GM12872 (cell line): ENCODE measurements around the gene RAB37.

Experiments
- TF ChIP-seq, protein P1 (sequence below): IDR thresholded peaks from 3 replicates; pipeline ENCODE4 v1.5.1; 2011; ENCODE audit warnings: low read depth, mild to moderate bottlenecking, low read length, moderate library complexity; ENCODE audit not compliant: insufficient read depth

Gene RAB37

DNA sequence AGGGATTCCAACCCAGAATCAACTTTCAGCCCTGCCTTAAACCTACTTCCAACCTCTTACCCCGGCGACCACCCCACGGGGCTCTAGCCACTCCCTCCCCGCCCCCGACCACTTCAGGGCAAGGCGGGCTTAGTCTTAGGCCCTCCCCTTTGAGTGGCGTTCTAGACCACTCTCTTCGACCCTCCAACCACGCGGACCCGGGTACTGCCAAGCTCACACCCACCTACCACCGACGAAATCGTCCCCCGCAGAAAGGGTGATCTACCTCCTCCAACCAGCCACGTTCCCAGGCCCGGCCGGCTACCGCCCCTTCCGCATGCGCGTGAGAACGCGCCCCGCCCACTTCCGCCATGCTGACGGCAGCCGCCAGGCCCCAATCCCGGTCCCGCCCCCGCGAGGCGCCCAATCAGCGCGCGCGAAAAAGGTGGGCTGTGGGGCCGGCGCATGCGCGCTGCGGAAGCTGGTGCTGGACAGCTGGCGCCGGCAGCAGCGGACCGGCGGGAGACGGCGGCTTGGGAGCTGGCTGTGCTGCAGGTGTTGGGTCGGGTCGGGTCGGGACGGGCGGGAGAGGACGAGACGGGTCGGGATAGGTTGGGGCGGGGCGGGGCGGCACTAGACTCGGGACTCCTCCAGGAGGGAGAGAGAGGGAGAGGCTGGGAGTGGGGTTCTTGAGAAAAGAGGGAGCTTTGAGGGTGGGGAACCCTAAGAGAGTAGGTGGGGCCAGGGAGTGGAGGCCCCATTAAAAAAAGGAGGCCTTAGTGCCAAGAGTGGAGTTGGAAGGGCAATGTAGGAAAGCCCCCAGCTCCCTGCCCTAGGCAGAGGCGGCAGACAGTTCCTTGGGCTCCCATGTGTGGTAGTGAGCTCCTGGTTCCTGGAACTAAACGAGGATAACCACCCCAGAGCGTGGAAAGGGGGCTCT, 39.2 kb downstream of the RAB37 start, which contains the start of gene NAT9:
TSS of gene NAT9 (minus strand) at position 302 of the 919 bp plus-strand sequence. CDS start 647 bp downstream, outside the sequence.
- TF ChIP-seq, protein P1, sequence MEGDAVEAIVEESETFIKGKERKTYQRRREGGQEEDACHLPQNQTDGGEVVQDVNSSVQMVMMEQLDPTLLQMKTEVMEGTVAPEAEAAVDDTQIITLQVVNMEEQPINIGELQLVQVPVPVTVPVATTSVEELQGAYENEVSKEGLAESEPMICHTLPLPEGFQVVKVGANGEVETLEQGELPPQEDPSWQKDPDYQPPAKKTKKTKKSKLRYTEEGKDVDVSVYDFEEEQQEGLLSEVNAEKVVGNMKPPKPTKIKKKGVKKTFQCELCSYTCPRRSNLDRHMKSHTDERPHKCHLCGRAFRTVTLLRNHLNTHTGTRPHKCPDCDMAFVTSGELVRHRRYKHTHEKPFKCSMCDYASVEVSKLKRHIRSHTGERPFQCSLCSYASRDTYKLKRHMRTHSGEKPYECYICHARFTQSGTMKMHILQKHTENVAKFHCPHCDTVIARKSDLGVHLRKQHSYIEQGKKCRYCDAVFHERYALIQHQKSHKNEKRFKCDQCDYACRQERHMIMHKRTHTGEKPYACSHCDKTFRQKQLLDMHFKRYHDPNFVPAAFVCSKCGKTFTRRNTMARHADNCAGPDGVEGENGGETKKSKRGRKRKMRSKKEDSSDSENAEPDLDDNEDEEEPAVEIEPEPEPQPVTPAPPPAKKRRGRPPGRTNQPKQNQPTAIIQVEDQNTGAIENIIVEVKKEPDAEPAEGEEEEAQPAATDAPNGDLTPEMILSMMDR = no peak

DNA sequence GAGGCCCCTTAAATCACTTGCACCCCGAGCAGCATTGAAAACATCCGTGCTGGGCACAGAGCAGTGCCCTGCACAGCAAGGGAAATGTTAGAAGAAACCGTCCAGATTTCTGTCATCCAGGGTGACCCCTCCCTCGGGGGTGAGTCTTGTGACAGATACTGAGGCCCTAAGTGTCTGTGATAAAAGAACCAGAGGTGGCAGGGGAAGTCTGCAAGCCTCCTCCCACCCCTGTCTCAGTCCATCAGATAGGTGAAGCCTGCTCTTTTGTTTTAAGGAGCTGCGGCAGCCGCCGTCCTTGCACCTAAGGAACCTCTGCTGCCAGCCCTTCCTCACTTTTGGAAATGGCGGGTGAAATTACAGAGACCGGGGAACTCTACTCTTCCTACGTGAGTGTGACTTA, 39.9 kb downstream of the RAB37 start:
- TF ChIP-seq, protein P1 = no peak

DNA sequence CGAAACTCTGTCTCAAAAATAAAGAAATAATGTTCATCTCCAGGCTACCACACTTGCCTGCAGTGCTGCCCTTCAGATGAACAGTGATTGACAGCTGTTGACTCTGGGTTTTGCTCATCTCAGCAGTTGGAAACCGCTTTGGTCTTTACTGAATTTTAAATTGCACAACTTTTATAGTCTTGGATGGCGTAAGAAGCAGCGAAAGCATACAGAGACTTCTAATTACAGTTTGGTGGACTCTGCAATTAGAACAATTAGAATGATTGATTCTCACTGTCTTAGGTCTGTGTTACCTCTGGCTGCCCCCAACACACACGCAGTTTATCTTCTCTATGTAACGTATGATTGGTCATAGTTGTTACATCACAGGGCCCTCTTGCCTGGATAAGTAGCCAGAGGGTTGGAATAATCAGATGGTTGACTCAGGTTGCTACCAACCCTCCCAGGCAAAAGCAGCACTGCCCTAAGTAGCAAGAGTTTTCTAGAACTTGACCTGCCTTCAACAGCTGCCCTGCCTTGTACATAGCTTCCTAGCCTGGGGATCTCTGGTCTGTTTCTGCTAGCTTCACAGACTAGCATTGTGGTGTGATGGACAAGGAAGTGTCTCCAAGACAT, 41.0 kb downstream of the RAB37 start:
- TF ChIP-seq, protein P1 = no peak

DNA sequence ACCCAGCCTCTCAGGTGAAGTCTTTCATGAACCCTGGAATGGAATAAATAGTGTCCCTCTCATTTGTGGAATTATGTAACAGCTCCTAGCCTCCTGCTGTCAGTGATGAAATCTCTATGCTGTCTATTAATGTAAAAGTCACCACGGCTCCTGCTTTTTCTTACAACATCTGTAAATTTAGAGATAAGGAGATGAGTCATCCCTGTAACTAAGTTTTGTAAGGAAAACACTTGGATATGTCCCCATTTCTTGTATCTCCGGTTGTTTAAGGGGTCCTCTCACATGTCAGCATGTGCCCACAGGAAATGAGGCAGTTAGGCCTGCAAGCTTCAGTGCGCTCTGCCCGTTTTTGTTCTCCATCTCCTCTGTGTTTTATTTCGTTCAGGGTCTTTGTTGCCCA, 41.9 kb downstream of the RAB37 start:
- TF ChIP-seq, protein P1 = no peak

DNA sequence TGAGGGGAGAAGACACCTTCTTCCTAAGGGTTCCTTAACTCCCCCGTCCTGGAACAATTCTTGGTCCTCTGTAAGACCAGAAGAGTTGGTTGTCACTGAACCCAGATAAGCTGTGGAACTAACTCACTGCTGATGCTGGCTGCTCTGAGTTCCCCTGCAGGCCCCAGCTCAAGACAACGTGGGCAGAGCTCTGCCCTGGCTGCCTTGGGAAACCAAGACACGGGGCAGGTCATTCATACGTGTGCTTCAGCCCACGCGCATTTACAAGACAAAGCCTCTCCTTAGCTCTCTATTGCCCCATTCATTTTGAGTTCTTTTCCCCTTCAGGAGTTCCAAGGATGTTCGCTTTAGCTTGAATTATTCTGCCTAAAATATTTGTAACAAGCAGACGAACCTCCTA, 42.4 kb downstream of the RAB37 start:
- TF ChIP-seq, protein P1 = no peak

DNA sequence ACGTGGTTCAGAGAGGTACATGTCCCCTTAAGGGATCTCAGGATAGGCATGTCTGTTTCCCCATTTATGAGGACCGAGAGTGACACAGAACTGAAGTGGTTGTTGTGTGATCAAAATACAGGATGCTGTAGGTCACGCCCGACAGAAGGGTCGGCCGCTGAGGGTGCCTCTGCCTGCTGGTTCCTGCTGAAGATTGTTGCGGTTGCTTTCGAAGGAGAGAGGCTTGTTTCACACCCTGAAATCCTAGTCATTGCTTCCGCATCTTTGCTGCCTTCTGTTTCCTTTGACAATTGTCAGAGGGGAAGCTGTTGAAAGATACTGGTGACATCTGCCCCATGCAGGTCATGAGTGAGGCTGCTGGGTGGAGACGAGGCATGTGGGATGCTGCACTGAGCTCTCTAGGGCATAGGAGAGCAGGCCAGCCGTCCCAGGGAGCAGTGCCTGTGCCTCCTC, 42.9 kb downstream of the RAB37 start:
- TF ChIP-seq, protein P1 = no peak

DNA sequence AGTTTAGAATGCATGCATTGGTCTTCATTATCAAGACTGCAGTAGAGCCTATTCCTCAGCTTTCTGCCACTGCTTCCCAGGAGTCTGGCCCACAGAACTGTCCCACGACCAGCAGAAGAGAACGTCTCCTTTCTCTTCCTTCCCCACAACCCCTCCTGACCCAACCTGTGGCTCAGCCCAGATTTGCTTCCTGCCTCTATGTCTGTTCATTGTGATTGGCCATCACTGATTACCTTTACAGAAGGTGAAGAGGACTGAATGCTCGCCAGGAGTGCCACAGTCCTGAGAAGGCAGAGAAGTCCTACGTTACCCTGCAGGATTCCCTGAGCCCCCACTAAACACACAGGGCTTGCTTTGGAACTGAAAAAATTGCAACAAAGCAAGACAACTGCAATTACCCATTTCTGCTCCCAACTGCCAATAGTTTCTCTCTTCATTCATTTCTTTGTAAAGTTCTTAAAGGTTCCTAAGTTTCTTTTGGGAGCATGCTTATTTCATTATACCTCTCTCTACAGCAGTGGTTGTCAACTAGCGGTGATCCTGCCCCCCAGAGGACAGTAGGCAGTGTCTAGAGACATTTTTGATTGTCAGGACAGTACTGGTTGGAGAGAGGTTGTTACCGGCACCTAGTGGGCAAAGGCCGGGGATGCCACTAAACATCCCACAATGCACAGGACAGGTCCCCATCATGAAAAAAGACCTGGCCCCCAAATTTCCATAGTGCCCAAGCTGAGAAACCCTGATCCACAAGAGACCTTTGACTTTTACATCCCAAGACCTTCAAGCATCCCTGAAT, 43.6 kb downstream of the RAB37 start:
- TF ChIP-seq, protein P1 = peak; percentile 69
